NCI-H2227 treated with DMSO at 0.1 percent for 48 hours (cell line): Measurements from ENCODE around the gene CD300LD.
"Not testable (repeated sequence)": the region's sequence is repeated elsewhere in the genome, so short reads cannot be mapped to it uniquely, and the experiment has no call there.

Experiments used
- DNase-seq: peaks from one replicate; lab custom pipeline; 2025; lab: John Stamatoyannopoulos, UW

CD300LD gene

DNA sequence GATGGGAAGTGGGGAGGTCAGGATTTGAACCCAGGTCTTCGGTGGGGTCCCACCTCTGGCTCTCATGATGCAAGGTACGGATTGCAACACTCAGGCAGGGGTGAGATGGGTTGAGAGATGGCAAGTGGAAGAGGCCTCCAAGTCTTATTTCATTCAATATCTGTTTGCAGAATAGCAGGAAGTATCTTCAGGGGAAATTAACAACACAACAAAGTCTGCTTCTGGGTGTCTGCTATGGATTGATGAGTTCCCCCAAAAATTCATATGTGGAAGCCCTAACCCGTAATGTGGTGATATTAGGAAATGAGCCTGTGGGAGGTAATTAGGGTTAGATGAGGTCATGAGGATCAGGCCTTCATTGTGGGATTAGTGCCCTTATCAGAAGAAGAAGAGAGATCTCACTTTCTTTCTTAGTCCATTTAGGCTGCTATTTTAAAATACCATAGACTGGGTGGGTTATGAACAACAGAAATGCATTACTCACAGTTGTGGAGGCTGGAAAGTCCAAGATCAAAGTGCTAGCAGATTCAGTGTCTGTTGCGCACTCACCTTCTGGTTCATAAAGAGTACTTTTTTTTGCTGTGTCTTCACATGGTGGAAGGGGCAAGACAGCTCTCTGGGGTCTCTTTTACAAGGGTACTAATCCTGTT lies 20.3 kb downstream of the CD300LD start:
- no peak for DNase-seq

DNA sequence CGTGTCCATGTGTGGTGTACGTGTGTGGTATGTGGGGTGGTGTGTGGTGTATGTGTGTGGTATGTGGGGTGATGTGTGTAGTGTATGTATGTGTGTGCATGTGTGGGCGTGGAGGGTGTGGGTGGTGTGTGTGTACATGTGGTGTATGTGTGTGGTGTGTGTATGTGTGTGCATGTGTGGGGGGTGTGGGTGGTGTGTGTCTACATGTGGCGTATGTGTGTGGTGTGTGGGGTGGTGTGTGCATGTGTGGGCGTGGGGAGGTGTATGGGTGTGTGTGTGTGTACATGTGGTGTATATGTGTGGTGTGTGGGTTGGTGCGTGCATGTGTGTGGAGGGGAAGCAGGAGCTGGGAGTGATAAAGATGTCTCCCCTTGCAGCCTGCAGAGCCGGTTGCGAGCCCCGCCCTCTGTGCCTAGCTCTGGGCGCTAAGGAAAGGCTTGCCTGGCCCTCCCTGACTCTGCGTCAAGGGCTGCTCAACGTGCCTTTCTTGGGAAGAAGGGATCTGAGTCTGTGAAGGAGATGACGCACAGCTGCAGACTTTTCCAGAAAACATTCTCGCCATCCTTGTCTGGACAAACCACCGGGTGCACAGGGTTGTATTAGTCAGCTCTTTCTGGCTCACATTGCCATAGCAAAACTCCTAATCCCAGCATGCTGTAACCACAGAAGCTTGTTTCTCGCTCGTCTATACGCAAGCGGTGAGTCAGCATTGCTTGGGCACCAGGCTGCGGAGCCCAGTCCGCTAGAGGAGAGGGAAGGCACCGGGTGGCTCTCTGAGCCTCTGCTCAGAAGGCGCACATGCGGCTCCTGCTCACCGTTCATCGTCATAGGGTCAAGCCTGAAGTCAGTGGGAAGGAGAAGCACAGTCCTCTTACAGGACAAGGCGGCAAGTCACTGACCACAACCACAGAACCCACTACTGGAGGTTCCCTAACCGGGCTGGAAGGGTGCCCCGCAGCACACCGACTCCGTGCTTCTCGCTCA lies 22.8 kb downstream of the CD300LD start:
- no peak for DNase-seq

DNA sequence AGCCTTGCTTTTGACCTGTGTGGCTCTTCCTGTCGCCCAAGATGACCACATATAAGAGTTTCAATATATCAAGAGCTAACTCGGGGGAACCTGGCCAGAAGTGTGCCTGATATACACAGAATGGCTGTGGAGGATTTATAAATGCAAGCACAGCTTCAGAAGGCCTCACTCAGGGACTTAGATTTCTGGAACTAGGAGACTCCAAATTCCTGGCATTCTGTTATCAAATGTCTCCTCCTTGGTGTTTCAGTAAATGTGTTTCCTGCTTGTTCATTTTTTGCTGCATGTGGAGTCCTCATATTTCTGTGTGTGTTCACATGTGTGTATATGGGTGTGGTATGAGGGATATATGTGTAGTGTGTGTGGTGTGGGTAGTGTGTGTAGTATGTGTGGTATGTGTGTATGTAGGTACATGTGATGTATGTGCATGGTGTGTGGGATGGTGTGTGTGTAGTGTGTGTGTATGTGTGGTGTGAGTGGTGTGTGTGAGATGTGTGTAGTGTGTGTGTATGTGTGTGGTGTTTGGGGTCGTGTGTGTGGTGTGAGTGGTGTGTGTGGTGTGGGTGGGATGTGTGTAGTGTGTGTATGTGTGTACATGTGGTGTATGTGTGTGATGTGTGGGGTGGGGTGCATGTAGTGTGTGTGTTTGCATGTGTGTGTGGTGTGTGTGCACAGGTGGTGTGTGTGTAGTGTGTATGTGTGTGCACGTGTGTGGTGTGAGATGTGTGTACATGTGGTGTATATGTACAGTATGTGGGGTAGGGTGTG lies 23.8 kb downstream of the CD300LD start:
- no peak for DNase-seq

DNA sequence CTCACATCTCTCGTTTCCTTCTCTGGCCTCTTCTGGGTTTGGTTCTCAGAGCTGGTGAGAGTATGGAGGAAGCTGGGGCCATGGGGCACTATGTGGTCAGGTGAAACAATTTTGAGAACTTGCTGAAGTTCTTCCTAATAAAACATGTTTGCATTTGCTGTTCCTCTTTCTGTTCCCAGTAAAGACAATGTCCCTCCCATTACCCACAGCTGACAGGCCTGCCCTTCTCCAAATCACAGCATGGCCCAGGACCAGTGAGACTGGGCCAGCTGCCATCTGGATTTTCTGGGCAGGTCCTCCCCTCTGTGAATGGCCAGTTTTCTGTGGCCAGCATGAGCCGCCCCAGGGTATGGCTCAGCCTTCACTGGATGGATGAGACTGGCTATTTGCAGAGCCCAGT lies 24.7 kb downstream of the CD300LD start, which contains the start of gene CD300H:
CD300H (minus strand) TSS at position 113 of the 400 bp plus-strand sequence.
- DNase-seq, result no peak

DNA sequence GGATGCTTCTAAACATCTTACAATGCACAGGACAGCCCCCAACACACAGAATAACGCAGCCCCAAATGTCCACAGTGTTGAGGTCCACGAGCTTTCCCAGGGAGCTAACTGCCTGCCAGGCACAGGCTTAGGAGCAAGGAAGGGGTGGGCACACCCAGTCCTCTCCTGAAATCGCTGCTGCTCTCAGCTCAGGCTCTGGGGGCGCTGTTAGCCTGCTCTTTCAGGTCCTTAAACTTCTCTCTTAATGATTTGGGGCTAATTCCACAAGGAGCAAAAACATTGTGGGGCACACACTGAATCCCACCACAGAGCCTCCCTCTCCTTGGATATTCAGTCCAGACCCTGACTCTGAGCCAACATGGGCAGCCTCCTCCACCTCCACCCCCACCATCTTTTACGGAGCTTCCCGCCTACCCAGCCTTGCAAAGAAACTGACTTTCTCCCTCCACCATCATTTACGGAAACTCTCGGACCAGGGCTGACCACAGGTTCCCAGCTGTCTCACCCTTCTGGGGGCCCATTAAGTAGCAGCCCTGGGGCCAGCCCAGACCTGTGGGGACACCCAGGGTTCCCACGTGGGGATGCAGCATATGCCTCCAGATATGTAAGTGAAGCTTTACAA lies 25.8 kb downstream of the CD300LD start:
- no peak for DNase-seq

DNA sequence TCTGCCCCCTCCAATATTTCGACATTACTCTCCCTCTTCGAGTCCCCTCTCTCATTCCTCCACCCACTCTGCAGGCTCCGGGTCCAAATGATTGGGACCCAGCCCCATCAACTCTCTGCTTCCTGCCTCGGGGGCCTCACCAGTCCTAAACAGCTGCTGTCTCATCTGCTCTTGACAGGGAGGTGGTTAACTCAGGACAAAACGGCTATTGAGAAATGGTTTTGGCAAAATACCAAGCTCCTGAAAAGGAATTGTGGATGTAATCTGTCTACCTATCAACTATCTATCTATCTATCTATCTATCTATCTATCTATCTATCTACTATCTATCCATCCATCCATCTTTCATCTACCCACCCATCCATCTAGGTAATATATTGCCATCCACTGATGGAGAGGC lies 27.0 kb downstream of the CD300LD start:
- no peak for DNase-seq

DNA sequence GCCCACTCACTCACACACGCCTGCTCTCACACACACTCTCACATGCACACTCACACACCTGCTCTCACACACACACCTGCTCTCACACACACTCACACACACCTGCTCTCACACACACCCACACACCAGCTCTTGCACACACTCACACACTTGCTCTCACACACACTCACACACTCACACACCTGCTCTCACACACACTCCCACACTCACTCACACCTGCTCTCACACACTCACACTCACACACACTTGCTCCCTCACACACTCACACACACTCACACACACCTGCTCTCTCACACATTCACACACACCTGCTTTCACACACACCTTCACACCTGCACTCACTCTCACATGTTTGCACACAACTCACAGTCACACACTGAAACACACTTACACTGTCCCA lies 28.7 kb downstream of the CD300LD start:
- no peak for DNase-seq

DNA sequence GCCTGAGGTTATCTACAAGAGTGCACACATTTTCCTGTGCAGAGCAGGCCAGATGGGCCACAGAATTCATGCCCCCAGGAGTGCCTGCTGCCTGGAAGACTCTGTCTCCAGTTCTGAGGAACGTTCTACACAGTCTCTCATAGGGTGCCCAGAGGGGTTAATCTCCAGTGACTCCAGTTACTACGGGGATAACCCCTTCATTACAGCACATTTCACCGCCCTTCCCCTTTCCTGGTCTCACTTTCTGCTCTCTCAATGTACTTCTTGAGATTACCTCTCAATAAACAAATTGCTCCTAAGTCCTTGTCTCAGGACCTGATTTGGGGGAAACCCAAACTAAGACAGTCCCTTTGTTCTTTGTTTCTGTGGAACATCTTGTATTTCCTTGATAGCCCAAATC lies 30.5 kb downstream of the CD300LD start:
- no peak for DNase-seq

DNA sequence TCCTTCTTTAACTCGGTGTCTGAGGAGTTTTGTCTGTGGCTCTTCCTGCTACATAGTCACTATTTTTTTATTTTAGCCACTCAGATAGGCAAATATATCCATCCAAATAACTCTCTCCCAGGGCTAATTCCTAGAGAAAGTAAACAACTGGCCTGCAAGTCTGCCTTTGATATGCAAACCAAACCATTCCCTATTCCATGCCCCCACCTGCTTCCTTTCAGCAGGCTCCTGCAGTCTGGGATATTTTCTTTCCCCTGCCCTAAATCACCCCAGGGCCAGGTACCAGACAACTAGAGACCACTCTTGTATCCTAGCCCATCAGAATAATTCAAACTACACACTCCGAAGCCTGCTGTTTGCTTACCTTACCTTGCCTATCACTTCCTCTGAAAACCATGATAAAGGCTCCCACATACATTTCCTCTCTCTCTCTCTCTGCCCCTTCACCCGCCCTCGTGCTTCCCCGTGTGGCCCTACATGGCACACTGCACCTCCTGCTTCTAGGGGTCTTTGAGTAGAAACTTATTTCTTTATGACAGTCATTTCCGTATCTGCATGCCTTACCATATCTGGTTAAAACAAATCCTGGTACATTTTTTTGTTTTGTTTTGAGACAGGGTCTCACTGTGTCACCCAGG lies 33.1 kb downstream of the CD300LD start:
- DNase-seq, result no peak

DNA sequence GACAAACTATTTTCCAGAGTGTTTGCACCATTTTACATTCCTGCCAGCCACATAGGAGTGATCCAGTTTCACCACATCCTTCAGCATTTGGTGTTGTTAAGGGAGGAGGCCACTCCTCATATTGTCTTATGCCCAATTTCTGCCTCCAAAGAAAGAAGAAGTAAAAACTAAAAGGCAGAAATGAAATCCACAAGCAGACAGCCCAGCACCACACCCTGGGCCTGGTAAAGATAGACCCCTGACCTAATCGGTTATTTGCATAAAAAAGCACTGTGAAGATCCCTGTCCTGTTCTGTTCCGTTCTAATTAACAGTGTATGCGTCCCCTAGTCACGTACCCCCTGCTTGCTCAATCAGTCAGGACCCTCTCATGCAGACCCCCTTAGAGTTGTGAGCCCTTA lies 33.7 kb downstream of the CD300LD start:
- not testable (repeated sequence) for DNase-seq

DNA sequence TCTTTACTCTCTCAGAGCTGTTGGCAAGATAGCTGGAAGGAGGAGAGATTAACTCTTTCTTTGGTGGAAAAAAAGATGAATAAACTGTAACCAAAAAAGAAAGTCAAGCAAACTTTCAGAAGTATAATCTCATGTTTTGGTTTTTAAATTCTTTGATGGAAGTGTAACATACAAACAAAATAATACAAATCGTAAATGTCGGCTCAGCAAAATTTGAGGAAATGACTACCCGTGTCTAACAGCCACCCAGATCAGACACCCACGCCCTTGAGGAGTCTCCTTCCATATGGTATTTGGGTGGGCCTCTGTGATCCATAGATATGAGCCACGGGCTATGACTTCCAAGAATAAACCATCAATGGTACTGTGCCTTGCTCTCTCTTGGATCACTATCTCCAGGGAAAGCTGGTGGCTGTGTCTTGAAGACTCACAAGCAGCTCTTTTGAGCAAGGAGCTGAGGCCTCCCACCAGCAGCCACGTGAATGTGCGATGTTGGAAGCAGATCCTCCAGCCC lies 36.6 kb downstream of the CD300LD start:
- DNase-seq, result no peak

DNA sequence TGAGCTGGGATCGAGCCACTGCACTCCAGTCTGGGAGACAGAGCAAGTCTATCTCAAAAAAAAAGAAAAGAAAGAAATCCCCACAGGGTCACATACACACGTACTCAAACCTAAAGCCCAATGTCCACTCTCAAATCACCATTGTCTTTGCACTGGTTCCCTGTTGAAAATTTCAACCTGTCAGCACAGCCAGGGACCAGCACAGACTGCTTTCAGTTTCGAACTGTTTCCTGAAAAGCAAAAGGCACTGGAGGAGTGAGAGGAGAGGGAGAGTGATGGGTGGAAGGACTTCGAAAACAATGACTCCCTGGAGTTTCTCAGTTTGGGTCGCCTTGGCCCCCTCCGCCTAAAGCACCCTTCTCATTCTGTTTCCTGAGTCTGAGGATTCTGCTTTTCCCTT lies 37.2 kb downstream of the CD300LD start:
- DNase-seq, result no peak

DNA sequence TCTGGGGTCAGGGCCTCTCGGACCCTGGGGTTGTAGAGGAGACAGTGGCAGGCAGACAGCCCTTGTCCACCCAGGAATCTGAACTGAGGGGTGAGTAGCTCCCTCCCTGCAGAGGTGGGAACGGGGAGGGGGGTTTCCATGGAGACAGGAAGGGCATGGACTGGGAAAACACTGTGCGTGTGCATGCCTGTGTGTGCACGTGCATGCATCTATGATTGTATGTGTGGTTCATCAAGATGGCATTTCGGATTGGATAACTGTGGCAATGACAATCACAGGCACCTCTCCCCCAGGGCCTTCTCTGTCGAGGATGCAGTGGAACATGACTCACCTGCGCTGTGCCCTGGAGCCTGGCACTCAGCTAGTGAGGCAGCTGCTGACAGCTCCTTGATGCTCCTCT lies 40.0 kb downstream of the CD300LD start:
- DNase-seq, result no peak

DNA sequence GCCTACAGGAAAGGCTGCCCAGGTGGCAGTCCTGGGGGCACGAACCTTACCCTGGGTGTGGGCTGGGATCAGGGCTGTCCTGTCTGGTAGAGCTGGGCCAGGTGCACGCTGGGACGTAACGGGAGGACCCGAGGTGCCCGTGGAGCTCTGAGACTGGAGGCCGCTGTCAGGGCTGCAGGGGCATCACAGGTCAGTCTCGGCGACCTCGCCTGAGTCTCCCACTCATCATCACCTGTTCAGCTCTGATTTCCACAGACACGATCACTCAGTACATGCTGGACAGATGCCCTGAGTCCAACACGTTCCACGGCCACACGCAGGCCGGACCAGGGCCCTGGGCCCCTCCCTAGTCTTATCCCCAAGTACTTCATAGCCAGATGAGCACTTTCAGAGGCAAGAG lies 41.5 kb downstream of the CD300LD start:
- DNase-seq, result no peak

DNA sequence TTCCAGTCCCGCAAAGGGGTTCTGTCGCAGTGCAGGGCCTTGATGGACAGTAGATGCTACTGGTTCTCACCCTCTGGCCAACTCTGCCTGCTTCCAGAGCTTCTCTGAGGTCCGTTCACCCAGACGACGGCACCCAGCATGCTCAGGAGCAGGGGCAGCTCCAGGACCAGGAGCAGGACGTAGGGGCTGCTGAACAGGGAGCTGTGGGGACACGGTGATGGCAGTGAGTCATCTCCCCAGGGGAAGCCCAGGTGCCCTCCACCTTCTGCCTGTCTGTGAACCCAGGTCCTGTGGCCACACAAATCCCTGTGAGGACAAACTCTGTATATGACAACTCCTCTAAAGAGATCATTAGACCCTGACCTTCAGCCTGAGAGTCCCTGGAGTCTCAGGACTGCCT lies 42.7 kb downstream of the CD300LD start:
- no peak for DNase-seq

DNA sequence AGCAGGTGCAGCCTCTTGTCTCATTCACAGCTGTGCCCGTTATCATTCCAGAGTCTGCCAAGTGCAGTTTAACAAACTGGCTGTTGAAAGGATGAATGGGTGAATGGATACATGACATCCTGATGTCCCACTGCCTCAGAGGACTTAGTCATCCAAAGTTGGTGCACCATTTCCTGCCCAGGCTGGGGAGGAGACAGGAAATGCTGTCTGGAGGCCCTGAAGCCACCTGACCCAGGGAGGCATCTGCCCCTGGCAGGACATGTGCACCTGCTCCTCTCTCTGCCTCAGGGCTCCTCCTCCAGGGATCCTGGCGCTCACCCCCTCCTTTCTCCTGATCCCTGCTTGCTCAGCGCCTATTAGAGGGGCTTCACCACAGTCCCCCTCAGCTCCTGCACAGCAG lies 44.3 kb downstream of the CD300LD start:
- no peak for DNase-seq

DNA sequence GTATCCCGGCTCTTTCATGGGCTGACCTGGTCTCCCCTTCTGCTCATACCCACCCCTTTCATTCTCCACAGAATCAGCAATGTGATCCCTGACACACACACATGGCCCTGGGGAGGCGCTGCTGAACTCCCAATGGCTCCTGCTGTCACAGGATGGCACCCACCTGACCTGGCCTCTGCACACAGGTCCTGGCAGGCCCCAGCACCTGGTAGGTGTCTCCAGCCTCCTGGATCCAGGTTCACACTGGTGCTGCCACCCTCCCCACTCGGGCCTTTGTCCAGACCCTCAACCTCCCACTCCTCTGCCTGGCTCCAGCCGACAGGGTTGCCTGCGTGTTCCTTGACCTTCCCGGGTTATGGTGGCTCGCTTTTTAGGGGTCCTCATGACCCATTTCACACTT lies 44.8 kb downstream of the CD300LD start:
- DNase-seq, result no peak

DNA sequence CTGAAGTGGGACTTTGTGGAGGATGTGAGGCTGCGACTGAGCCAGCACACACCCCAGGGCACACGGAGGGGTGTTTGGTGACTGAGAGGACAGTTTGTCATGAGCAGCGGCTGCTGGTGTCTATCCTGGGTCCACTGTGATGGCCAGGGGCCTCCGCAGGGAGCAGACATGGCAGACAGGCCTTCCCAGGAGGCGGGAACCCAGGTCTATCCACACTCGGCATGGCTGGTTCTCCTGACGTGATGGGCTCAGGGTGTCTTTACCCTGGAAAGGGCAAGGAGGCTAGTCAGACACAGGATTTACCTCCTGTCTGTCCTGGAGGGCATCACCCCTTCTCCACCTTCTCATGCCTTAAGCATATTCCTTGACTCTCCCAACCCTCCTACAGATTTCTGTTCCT lies 45.5 kb downstream of the CD300LD start:
- DNase-seq, result no peak

DNA sequence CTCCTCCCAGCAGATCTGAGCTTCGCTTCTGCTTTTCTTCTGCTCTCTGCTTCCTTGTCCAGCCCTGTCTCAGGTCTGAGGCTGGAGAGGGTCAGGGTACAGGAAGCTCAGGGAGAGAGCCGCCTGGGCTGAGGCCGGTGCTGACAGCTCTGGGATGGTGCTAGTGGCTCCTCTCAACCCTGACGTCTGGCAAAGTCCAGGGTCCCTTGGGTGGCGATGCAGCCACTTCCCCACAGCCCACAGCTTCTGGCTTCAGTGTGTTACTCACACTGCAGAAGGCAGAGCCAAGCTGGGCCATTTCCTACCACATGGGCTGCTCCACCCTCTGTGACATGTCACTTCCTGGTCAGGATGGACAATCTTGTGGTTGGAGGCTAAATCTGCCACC lies 46.2 kb downstream of the CD300LD start, which contains the start of gene CD300C:
CD300C (minus strand) TSS at position 273 of the 388 bp plus-strand sequence. CDS start 333 bp downstream, outside the sequence.
- no peak for DNase-seq

DNA sequence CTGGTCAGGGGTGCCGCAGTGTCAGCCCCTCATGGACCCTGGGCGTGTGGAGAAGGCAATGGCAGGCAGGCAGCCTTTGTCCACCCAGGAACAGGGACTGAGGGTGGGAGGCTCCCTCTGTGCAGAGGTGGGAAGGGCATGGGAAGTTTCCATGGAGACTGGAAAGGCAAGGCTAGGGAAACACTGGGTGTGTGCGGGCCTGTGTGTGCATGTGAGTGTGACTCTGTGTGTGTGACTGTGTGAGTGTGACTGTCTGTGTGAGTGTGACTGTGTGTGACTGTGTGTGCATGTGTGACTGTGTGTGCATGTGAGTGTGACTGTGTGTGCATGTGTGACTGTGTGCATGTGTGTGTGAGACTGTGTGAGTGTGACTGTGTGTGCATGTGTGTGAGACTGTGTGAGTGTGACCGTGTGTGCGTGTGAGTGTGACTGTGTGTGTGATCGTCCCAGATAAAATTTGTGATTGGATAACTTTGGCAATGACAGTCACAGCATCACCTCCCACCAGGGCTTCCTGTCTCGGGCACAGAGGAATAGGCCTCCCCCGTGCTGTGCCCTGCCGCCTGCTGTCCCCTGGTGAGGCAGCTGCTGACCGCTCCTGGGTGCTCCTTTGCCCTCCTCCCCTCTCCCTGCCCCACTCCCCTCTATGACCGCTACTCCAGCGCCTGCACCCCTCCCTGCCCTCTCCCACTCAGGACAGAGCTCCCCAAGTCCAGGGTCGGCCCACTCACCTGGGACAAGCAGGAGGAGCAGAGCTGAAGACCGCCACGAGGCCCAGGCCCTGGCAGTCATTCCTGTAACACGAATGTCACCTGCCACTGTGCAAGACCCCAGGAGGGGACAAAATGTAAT lies 46.9 kb downstream of the CD300LD start:
- no peak for DNase-seq
